ENCODE results near the gene CRYBG3. TPM values are rescaled to one million over a fixed set of nuclear protein-coding genes. Genes with fewer than 3 reads are reported as not detected.
A peak's percentile ranks its signal among the peaks of the same experiment; 100 is the strongest.

CRYBG3 gene
- total RNA-seq: 10 to 100 TPM; 18.7 to 23.5 (median 21.1) TPM

GRCh38 chr3:97821774-97822358 is at the start of gene CRYBG3:
TSS of gene CRYBG3 (plus strand) at chr3:97822011. CDS start at chr3:97822207, 196 bp downstream.
- H3K4me1 ChIP-seq: peaks cover 23 to 38% (median 30%) of the 10 kb centered on the region in 4 donors
- WGBS: 0% methylated on average over 16 of the region's 66 CpGs
- TF ChIP-seq POLR2A (IDR thresholded peaks at IDR 0.05; ENCODE audit: low read depth): no peak
- TF ChIP-seq POLR2AphosphoS5 (IDR thresholded peaks at IDR 0.05): peak; percentile 79 to 92
- H3K36me3 ChIP-seq: no peaks in the 10 kb centered on the region
- H3K9me3 ChIP-seq: no peaks in the 10 kb centered on the region
- H3K4me3 ChIP-seq: peak within 1 kb of the TSS; percentile 66 to 95 (median 87)
- no peaks in the 10 kb centered on the region for H3K27me3 ChIP-seq
- intact Hi-C loops (cut with DNase I): loop anchor here (10.0 kb wide), 2 partner anchors 153 to 703 kb away; partner anchors contain the start of genes CLDND1 and RIOX2
- DNase-seq (ENCODE audit: extremely low spot score): peak; percentile 93
- H3K27ac ChIP-seq (replicated peaks in 1 of 4): peak within 1 kb of the TSS; percentile 81 to 95 (median 88)

DNA sequence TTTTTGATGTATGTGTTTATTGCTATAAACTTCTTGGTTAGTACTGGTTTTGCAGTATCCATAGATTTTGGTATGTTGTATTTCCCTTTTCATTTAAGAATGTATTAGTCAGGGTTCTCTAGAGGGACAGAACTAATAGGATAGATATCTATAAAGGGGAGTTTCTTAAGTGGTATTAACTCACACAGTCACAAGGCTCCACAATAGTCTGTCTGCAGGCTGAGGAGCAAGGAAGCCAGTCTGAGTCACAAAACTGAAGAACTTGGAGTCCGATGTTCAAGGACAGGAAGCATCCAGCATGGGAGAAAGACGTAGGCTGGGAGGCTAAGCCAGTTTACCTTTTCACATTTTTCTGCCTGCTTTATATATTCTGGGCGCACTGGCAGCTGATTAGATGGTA is 48.9 kb upstream of the CRYBG3 start:
- H3K36me3 ChIP-seq: peaks cover 0 to 14% (median 7%) of the 10 kb centered on the region in 4 donors
- TF ChIP-seq CTCF (IDR thresholded peaks at IDR 0.05) (no peak), POLR2AphosphoS5 (IDR thresholded peaks at IDR 0.05) (no peak), POLR2A (IDR thresholded peaks at IDR 0.05; ENCODE audit: low read depth) (no peak), EP300 (IDR thresholded peaks at IDR 0.05) (no peak)
- no peaks in the 10 kb centered on the region for H3K9me3 ChIP-seq
- H3K4me1 ChIP-seq: peaks cover 0 to 5% (median 0%) of the 10 kb centered on the region in 4 donors
- no peak for DNase-seq (ENCODE audit: extremely low spot score)
- no peaks in the 10 kb centered on the region for H3K27me3 ChIP-seq
- WGBS: 95% methylated on average over 3 of the region's 3 CpGs
- intact Hi-C loops (cut with DNase I): no loop called here
- no peak overlapping the region for H3K27ac ChIP-seq (replicated peaks in 1 of 4)
- no peak overlapping the region for H3K4me3 ChIP-seq

GRCh38 chr3:97778152-97778551 is 43.7 kb upstream of the CRYBG3 start:
- Histone ChIP-seq H3K27ac (replicated peaks in 1 of 4) (no peak overlapping the region), H3K4me3 (no peak overlapping the region), H3K27me3 (no peaks in the 10 kb centered on the region), H3K36me3 (peaks cover 0 to 2% (median 0%) of the 10 kb centered on the region in 4 donors), H3K9me3 (no peaks in the 10 kb centered on the region), H3K4me1 (peaks cover 0 to 10% (median 0%) of the 10 kb centered on the region in 4 donors)
- no peak for DNase-seq (ENCODE audit: extremely low spot score)
- TF ChIP-seq EP300 (IDR thresholded peaks at IDR 0.05) (no peak), POLR2AphosphoS5 (IDR thresholded peaks at IDR 0.05) (no peak), POLR2A (IDR thresholded peaks at IDR 0.05; ENCODE audit: low read depth) (no peak), CTCF (IDR thresholded peaks at IDR 0.05) (no peak)
- intact Hi-C loops (cut with DNase I): no loop called here

GRCh38 chr3:97793420-97794019 is 28.3 kb upstream of the CRYBG3 start:
- Histone ChIP-seq H3K4me1 (no peaks in the 10 kb centered on the region), H3K4me3 (no peak overlapping the region), H3K36me3 (peaks cover 0 to 11% (median 2%) of the 10 kb centered on the region in 4 donors), H3K27me3 (no peaks in the 10 kb centered on the region), H3K27ac (replicated peaks in 1 of 4) (no peak overlapping the region), H3K9me3 (no peaks in the 10 kb centered on the region)
- TF ChIP-seq EP300 (IDR thresholded peaks at IDR 0.05) (no peak), CTCF (IDR thresholded peaks at IDR 0.05) (peak; percentile 67 to 81 (median 78)), POLR2A (IDR thresholded peaks at IDR 0.05; ENCODE audit: low read depth) (no peak)
- no peak for DNase-seq (ENCODE audit: extremely low spot score)
- intact Hi-C loops (cut with DNase I): loop anchor here (1.0 kb wide), 1 partner anchor 230 kb away; no protein-coding TSS in a partner anchor

- no peak for DNase-seq (ENCODE audit: extremely low spot score)
- Histone ChIP-seq H3K27ac (replicated peaks in 1 of 4) (no peak overlapping the region), H3K4me3 (no peak overlapping the region), H3K27me3 (no peaks in the 10 kb centered on the region), H3K9me3 (no peaks in the 10 kb centered on the region), H3K4me1 (no peaks in the 10 kb centered on the region), H3K36me3 (peaks cover 0 to 12% (median 0%) of the 10 kb centered on the region in 4 donors)
- 86% methylated on average over 4 of the region's 4 CpGs for WGBS
- intact Hi-C loops (cut with DNase I): no loop called here
- TF ChIP-seq POLR2A (IDR thresholded peaks at IDR 0.05; ENCODE audit: low read depth) (no peak), EP300 (IDR thresholded peaks at IDR 0.05) (no peak), CTCF (IDR thresholded peaks at IDR 0.05) (no peak), POLR2AphosphoS5 (IDR thresholded peaks at IDR 0.05) (no peak)
These were observed 25.9 kb upstream of the CRYBG3 start for GRCh38 chr3:97795951-97796350.
